HG03521 (cell line): Measurements from ENCODE around the gene SIM2.

Experiments used
- ATAC-seq: cut with Tn5 transposase; IDR thresholded peaks from one replicate; pipeline ENCODE4 v1.9.1; 2021; ENCODE audit warnings: mild to moderate bottlenecking, moderate library complexity; ENCODE audit not compliant: unreplicated experiment

SIM2 gene

DNA sequence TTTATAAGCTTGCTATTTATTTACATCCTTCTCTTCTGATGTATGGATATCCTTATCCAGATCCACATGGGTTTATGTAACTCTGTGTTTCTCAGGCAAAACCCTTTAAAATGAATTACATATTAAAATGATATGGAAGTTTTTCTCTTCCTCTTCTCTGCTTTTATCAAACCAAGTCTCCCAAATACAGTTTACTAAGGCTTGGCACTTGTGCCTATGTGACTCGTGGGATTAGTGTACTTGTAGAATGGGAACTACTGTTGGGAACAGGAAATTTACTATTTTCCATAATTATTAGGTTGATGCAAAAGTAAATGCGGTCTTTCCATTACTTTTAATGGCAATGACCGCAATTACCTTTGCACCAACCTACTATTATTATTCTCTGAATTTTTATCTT, 14.8 kb downstream of the SIM2 start:
- no peak for ATAC-seq

DNA sequence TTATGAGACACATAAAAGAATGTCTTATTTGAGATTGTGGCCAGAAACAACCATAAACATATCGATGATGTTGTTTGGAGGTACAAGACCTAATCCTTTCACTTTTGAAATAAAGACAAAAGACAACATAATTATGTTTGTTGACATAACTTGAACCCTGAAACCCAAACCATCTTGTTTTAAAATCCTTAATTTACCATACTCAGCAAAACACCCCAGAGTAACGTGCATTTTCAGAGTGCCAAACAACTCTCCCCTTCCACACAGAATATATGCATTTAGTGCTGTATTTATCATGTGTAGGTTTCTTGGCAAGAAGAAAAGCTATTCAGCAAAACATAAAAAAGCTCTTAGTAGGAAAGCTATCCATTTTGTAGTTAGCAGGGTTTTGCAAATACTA, 17.5 kb downstream of the SIM2 start:
- no peak for ATAC-seq

DNA sequence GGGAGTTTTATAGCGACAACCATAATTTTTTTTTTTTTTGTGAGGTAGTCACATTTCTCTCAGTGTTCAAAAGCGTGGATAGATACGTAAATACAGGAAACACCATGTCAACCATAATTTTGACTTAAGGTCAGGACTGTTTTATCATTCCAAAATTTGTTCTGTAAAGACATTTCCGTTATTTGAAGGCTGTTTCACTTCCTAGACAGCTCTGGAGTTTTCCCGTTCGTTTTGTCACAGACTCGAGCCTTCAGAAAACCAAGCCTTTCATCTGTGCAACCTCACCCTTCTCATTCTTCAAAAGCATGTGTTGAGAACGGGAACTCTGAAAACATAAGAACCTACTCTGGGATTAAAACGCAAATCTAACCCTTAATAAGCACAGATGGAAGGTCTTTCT, 17.9 kb downstream of the SIM2 start:
- no peak for ATAC-seq

DNA sequence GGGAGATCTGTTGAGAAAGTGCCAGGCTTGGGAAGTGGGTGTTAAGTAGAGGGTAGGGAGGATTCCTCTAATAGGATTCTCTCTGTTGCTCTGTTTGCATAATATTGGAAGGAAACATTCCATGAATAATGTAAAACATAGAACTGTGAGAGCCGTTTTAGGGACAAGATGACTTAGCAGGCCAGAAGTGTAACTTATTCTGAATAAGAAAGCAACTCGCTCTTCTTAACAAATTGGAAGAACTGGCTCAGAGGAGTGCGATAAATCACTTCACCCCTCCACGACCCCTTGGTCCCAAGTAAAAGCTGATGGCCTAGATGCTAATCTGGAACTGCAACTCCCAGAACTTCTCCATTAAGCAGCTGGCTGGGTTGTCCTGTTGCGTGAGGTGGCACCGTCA, 19.1 kb downstream of the SIM2 start:
- no peak for ATAC-seq

DNA sequence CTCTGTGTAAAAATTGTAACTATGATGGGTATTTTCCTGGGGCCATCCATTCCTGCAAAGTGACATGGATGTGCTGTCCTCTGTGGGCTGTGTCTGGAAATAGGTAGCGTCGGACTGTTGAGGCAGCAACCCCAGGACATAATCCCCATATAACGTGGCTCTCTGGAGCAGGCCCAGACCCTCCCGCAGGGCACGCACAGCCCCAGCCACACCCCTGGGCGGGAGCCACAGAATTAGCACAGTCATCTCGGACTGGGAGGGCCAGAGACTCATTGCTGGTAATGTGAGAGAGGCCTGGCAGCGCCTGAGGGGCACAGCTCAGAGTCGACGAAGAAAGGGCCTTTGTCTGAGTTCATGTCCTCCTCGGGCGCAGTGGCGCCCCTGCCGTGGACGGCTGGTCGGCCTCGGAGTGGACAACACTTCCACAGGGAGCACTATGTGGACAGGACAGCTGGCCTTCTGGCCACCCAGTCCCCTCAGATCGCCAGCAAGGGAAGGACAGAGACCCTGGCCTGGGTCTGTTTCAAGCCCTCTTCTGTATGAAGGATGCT, 20.1 kb downstream of the SIM2 start:
- ATAC-seq, result no peak

DNA sequence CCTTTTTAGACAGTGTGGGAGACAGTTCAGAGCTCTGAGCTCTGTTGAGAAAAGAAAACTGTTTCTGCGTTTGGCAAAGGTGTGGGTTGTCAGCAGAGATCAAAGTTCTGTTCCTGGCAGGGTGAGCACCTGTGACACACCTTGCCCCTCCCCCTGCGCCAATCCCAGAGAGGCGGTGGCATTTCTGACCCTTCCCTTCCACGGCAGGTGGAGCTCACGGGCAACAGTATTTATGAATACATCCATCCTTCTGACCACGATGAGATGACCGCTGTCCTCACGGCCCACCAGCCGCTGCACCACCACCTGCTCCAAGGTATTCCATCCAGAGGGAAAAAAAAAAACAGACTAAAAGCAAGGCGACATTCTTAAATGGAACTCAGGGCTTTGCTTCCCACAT, 20.7 kb downstream of the SIM2 start:
- ATAC-seq, result no peak

DNA sequence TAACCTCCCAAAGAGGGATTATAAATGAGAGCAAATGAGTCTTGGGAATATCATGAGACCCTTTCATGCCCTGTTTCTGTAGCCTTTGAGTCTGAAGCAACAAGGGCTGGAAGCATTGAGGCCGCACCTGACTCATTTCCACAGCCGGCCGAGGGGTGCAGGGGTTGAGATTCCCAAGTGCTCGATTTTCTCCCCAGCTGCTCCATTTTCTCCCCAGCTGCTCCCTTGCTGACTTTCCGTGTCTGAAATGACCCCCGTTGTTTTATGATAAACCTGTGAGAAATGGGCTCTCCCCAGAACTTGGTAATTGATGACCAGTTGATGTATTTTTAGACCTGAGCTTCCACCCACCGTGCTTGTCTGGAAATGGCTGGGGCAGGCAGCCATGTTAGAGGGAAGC, 22.9 kb downstream of the SIM2 start:
- ATAC-seq, result no peak

DNA sequence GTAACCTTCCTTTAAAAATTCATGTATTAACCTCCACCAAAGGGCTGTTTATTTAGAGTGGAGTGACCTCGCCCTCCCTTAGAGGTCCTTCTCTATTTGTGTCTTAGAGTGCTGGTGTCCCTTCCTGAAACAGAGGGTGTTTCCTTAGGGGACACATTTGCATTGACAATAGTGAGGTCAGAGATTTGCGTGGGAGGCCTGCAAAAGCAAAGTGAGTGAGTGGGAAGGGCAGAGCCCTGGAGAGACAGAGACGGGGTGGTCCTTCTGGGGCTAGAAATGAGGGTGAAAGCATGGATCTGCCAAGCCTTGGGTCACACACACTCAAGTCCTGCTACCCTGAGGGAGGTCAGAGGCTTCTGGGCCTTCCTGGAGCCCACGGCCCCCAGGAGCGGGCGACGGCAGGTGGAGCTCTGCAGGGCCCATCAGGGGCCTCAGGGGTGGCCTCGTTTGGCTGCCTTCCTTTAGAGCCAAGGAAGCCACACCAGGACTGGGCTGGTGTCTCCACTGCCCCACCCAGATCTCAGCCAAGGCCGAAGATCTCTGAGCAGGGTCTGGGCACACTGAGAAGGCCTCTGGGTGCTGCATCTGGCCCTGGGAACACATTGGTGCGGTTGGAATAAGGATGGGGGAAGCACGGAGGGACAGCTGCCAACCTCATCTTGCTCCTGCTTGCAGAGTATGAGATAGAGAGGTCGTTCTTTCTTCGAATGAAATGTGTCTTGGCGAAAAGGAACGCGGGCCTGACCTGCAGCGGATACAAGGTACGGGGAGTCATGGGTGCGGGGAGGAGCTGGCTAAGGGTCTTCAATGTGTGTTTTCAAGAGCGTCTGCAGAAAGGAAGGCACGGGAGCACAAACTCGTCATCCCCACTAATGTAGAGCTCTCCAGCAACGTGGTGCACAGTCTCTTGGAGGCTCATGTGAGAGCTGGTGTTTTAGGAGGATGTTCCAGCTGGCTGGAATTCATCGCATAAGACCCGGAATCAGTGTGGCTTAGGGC, 23.8 kb downstream of the SIM2 start:
- ATAC-seq, result no peak

DNA sequence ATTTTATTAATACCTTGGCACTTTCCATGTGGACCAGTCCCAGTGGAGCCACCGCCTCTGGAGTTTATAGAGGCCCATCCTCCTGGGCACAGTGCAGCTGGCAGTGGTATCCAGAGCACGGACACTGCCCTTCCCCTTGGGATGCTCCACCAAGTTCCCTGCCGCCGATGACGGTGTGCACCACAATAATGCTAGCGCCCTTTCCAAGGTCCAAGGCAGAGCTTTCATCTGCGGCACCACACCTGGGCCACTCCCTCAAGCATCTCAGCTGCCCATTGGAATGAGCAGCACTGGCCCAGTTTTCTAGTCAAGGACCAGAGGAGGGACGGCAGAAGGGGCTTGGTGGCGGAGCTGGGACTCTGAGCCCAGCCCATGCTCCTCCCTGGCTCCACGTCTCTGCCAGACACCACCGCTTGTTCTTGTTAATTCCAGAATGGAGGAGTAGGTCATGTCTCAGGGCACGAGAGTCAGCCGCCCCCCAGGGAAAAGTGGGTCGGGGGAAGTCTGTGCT, 24.5 kb downstream of the SIM2 start:
- no peak for ATAC-seq

DNA sequence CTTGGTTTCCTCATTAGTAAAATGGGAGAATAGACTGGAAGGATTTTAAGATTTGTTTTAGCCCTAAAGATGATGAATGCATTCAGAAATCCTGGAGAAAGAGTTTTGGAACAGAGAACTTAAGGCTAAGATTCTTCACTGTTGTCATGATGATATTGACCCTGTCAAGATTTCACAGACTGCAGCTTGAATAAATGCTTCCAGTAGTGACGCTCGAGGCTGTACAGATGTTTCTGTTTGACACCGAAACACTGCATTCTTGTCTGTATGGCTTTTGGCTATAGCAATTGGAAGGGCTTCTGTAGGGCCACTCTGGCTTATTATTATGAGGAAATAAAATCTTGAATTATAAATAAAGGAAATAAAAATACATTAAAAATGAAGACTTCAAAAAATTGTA, 25.7 kb downstream of the SIM2 start:
- no peak for ATAC-seq

DNA sequence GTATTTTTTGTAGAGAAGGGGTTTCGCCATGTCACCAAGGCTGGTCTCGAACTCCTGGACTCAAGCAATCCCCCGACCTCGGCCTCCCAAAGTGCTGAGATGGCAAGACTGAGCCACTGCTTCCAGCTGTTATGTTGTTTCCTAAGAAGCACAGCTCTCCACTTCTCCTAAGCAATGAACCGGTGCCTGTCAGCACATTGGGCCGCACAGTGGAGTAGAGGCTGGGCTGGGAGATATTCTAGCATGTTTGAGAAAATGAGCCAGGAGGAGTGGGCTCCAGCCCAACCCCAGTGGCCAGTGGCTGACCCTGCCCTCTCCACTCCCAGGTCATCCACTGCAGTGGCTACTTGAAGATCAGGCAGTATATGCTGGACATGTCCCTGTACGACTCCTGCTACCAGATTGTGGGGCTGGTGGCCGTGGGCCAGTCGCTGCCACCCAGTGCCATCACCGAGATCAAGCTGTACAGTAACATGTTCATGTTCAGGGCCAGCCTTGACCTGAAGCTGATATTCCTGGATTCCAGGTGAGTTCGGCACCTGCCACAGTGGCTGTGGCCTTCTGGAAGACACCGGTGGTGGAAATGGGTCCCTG, 27.0 kb downstream of the SIM2 start:
- ATAC-seq, result no peak

DNA sequence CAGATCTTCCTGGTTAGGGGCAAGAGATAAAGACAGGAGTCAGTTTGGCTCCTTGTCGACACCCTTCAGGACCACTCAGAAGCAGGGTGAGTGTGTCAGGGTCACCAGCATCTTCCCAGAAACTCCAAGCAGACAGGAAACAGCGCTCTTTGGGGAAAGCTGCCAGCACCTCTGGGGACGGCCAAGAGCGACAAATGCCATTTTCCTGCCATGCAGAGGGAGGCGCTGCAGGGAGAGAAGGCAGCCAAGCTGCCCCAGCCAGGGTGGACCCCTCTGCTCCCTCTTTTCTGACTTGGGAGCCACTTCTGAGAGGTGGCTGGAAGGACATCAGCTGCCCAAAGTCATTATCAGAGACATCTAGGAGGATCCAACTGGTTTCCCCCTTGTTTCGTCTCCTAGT, 29.0 kb downstream of the SIM2 start:
- ATAC-seq, result no peak

DNA sequence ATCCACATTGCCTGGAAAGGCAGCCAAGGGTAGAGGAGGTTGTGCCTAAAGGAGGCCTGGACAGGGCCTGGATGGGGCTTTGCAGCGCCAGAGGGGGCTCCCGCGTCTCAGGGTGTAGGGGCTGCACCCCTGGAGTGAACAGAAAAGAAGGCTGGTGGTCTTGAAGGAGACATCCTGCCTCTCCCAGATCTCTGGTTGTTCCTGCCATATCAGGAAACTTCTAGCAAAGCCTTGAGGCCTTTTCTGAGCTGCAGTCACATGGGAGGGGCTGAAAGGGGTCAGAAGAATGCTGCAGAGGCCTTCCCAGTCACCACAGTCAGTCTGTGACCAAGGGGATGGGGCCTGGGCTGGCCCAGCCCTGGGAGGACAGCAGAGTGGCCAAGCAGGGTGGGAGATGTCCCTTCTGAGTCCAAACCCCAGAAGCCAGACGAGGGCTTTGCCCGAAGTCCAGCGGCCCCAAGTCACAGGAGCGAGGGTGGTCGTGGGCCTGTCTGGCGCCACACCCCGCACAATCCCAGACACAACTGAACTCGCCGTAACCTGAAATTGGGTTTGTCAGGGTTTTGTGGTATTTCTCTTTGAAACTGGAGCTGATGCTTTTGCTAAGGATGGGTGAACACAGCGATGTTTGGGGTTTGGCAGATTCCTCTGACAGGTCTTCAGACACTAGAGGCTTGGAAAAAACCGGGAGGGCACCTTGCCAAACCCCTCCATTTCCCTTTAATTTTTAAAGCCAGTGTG, 29.6 kb downstream of the SIM2 start:
- ATAC-seq, result no peak

DNA sequence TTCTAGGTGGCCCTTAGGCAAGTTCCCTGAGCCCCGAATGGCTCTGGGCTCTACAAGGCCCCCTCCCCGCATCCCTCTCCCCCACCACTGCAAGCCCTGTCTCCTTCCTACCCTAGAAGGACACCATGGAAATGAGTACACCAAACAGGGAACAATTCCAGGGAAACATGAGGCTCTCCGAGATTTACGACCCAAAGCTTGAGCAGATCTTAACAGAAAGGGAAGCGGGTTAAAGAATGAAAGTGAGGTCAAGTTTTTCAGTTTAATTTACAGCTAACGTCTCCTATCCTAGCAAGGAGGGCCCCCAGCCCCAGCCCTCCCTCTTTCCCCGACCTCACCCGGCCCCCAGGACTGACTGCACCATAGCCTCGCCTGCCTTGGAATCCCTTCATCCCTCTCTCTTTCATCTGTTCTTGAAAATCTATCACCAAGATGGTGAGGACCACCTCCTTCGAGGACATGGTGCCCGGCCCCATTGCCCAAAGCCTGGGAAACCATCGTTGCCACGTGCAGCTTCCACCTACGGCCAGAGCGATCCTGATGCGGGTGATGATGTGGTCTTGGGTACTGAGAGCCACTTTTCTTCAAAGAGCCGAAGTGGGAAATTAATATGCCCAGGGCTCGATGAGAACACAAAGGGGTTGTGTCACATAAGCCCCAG, 30.5 kb downstream of the SIM2 start:
- ATAC-seq, result no peak

DNA sequence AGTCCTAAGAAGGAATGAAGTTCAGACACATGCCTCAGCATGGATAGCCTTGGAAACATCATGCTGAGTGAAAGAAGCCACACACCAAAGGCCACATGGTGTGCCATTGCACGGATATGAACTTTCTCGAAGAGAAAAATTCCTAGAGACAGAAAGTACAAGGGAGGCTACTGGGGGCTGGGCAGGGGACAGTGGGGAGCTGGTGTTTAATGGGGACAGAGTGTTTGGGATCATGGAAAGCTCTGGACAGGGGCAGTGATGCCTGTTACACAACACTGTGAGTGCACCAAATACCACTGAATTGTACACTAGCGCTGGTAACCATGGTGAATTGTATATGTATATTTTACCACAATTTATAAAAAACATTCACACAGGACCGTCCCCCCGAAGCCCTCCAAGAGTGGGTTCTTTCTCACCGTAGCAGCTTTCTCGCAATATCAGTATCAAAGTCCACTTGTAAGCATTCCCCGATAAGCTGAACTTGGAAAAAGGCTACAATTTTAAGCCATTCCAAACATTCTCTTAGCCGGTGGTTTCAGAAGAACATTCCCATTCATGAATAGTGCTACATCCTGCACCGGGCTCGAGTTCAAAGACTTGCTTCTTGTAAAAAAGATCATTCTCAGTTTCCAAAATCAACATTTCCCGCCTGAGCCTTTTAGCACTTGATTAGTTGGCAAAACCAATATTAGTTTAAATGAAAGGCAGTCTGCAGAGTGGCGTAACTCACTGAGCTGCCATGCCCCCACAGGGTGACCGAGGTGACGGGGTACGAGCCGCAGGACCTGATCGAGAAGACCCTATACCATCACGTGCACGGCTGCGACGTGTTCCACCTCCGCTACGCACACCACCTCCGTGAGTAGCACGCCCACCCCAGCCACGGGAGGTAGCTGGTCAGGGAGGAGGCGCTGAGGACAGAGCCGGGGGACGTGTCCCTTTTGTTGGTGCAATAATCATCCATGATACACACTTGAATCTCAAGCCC, 31.7 kb downstream of the SIM2 start:
- ATAC-seq, result no peak

DNA sequence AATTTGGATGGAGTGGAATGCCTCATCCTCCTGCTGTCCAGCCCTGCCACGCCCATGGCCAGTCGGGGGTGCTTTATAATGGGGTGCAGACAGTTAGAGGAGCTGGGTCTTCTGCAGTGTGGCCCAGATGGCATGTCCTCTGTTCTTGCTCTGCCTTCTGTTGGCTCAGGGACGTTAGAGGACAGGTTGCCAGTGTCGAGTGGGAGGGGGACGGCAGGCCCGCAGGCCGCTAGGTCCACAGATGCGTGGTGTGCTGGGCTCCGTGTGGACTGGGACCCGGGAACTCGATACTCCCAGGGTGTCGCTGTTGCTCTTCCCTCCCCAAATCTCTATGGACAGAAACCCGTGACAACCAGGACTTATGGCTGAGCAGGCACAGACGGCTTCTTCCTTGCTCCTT, 33.3 kb downstream of the SIM2 start:
- no peak for ATAC-seq

DNA sequence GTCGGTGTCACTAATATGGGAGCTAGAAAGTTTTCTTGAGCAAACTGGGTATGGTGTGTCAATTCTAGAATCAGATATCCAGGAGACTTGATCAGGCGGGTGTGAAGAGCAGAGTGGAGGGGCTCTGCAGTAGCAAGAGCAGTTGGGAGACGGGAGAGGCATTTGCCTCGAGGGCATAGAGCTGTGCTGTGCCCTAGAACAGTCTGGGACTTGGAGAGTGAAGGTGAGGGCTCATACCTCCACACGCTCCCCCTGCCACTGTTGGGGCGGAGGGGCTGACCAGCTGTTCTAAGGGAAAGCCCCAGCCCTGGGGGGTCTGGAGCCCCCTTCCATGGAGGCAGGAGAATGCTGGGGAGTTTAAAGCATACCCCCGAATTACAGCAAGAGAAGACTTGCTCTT, 33.8 kb downstream of the SIM2 start:
- no peak for ATAC-seq

DNA sequence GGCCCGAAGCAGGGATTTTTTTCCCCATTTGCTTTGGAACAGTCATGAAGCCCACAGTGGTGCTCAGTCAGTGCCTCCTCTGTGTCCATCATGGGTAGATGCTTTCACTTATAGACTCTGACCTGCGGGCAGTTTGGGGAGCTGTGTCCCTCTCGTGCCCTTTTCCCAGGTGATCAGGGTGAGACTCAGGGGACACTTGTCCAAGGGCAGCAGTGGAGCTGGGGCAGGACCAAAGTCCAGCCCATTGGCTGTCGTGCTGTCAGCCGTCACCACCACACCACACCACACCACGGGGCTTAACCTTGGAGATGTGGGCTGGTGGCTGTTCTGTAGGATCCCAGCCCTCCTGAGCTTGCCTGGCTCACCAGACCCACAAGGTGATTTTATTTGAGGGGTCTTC, 34.9 kb downstream of the SIM2 start:
- ATAC-seq, result no peak

DNA sequence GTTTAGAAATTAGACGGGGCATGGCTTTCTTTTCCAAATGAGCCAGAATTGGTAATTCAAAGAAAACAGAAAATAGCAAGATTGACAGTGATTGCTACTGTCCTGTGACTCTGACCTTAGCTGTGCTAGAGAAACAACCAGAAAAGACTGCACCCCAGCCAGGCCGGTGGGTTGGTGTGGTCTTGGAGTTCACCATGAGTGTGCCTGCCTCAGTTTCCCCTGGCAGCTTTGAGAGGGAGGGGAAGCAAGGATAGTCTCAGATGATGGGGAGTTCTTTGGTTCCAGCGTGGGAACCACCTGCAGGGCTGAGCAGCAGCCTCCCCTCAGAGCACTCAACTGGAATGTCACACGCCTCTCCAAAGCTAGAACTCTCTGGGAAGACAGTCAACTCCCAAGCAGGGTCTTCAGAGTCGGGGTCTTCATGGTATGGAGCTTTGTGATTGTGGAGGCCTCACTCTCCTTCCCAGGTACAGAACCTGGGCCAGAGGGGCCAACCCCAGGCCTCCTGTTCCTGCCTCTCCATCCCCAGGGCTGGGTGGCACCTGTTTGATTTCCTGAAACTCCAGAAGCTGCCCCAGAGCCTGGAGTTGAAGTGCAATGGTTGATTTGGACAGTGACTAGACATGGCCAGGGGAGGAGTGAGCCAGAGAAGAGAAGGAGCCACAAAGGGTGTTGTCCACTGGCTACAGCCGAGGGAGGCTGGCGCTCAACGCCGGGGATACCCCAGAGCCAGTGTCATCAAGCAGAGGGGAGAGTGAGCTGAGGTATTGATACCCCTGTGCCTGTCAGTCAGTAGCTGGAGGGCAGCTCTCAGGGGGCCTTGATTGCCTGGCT, 35.7 kb downstream of the SIM2 start:
- ATAC-seq, result no peak
